NK-92 (cell line): Measurements from ENCODE around the gene SEC24B.

Experiments
- DNase-seq: peaks from one replicate; lab custom pipeline; 2025; ENCODE audit not compliant: unreplicated experiment; lab: John Stamatoyannopoulos, UW

SEC24B gene

GRCh38 chr4:109433205-109434006, at the start of gene SEC24B:
TSS of gene SEC24B (plus strand) at chr4:109433815. CDS start at chr4:109433870, 55 bp downstream.
- DNase-seq: peak; percentile 12

GRCh38 chr4:109383823-109384222, 49.8 kb upstream of the SEC24B start:
- DNase-seq: no peak

GRCh38 chr4:109385260-109385659, 48.4 kb upstream of the SEC24B start:
- DNase-seq: no peak

GRCh38 chr4:109389369-109390114, 44.1 kb upstream of the SEC24B start:
- DNase-seq: no peak

- DNase-seq: no peak
These were observed 43.4 kb upstream of the SEC24B start for GRCh38 chr4:109390115-109390768.

- no peak for DNase-seq
These were observed 37.9 kb upstream of the SEC24B start for GRCh38 chr4:109395694-109396093.

GRCh38 chr4:109398928-109399327, 34.7 kb upstream of the SEC24B start:
- DNase-seq: no peak

GRCh38 chr4:109406337-109406931, 27.2 kb upstream of the SEC24B start:
- no peak for DNase-seq

- no peak for DNase-seq
These were observed 26.4 kb upstream of the SEC24B start for GRCh38 chr4:109407027-109407737.

GRCh38 chr4:109408711-109409110, 24.9 kb upstream of the SEC24B start:
- no peak for DNase-seq

- no peak for DNase-seq
These were observed 23.4 kb upstream of the SEC24B start for GRCh38 chr4:109410226-109410625.

- DNase-seq: no peak
These were observed 22.8 kb upstream of the SEC24B start for GRCh38 chr4:109410776-109411175.

GRCh38 chr4:109411964-109412363, 21.7 kb upstream of the SEC24B start:
- no peak for DNase-seq

- DNase-seq: no peak
These were observed 20.8 kb upstream of the SEC24B start for GRCh38 chr4:109412776-109413175.

- DNase-seq: no peak
These were observed 18.7 kb upstream of the SEC24B start for GRCh38 chr4:109414938-109415337.

GRCh38 chr4:109418588-109418987, 15.0 kb upstream of the SEC24B start:
- no peak for DNase-seq

- no peak for DNase-seq
These were observed 13.9 kb upstream of the SEC24B start for GRCh38 chr4:109419679-109420078.

GRCh38 chr4:109424093-109424841, 9.3 kb upstream of the SEC24B start:
- no peak for DNase-seq

- DNase-seq: no peak
These were observed 8.2 kb upstream of the SEC24B start for GRCh38 chr4:109425405-109425804.

- no peak for DNase-seq
These were observed 4.1 kb upstream of the SEC24B start for GRCh38 chr4:109429545-109429944.
